ENCODE measurements around the gene FARP1. TPM values are rescaled to one million over a fixed set of nuclear protein-coding genes. Genes with fewer than 3 reads are reported as not detected.

The FARP1 gene
- polyA plus RNA-seq, 1 of the 3 experiments (the other 2 are of a cell fraction): 12.0 TPM

- TF ChIP-seq ZBTB33 (IDR thresholded peaks at IDR 0.05; ENCODE audit: borderline replicate concordance, low read depth) (no peak), TAF1 (IDR thresholded peaks at IDR 0.05; ENCODE audit: borderline replicate concordance, low read depth, low read length) (no peak)
Measured at GRCh38 chr13:98258226-98258625, 115.3 kb downstream of the FARP1 start (continued).

GRCh38 chr13:98260357-98261164 is 117.7 kb downstream of the FARP1 start:
- H3K27ac ChIP-seq (ENCODE audit: low read depth in 2 of 2, low read length in 1 of 2): peak overlapping the region in 1 of 2 experiments; percentile 4; a peak in 1 of 4 replicates
- CTCF ChIA-PET: interaction anchor here (0.6 to 1.4 kb wide), 3 partner anchors 12 to 71 kb away, joined by 3 read pairs; no protein-coding TSS in a partner anchor

GRCh38 chr13:98261165-98261702 is 118.3 kb downstream of the FARP1 start:
- POLR2A ChIA-PET: no interaction called here
- peaks cover 1 to 14% of the 10 kb centered on the region in 2 experiments; a peak in 2 of 4 replicates for H3K4me1 ChIP-seq (ENCODE audit: control insufficient read depth in 1 of 2, insufficient read depth in 2 of 2, low read depth in 1 of 2, low read length in 1 of 2)
- no peak overlapping the region for H2AFZ ChIP-seq (ENCODE audit: low read depth)
- WGBS (ENCODE audit: low lambda C conversion rate): 81% methylated on average over 3 of the region's 6 CpGs
- no peak overlapping the region; a peak in 1 of 4 replicates for H3K27ac ChIP-seq (ENCODE audit: low read depth in 2 of 2, low read length in 1 of 2)
- no peaks in the 10 kb centered on the region for H3F3A ChIP-seq (replicated peaks; ENCODE audit: insufficient read depth)
- CTCF ChIA-PET: interaction anchor here (0.6 to 1.4 kb wide), 3 partner anchors 11 to 71 kb away, joined by 3 read pairs; no protein-coding TSS in a partner anchor
- H3K79me2 ChIP-seq (ENCODE audit: insufficient read depth): peaks cover 18% of the 10 kb centered on the region; the same call in 1 of the 2 replicates
- no peak for DNase-seq
- H3K9me3 ChIP-seq: no peaks in the 10 kb centered on the region
- H3K27me3 ChIP-seq (ENCODE audit: insufficient read depth): no peaks in the 10 kb centered on the region
- H3K4me2 ChIP-seq: no peak overlapping the region
- H3K4me3 ChIP-seq (ENCODE audit: low read depth in 2 of 2, low read length in 1 of 2): no peak overlapping the region
- H3K9ac ChIP-seq: no peak overlapping the region
- H3K36me3 ChIP-seq (replicated peaks in 1 of 2; ENCODE audit: control insufficient read depth in 1 of 2, insufficient read depth in 2 of 2, low read length in 1 of 2): no peaks in the 10 kb centered on the region
- H3K9me2 ChIP-seq: no peaks in the 10 kb centered on the region
- TF ChIP-seq IRF3 (IDR thresholded peaks at IDR 0.05; ENCODE audit: low read depth, low read length) (no peak), TEAD4 (IDR thresholded peaks at IDR 0.05; ENCODE audit: borderline replicate concordance, insufficient read depth) (no peak), NFIC (IDR thresholded peaks at IDR 0.05; ENCODE audit: borderline replicate concordance) (no peak), FOXJ3 (CRISPR knock-in tag; IDR thresholded peaks at IDR 0.05) (no peak), MEF2A (IDR thresholded peaks at IDR 0.05; ENCODE audit: borderline replicate concordance, low read depth) (no peak), FOXM1 (IDR thresholded peaks at IDR 0.05; ENCODE audit: low read depth) (no peak), MAX (IDR thresholded peaks at IDR 0.05; ENCODE audit: low read depth) (no peak), CTCF (IDR thresholded peaks at IDR 0.05) (no peak), USF1 (IDR thresholded peaks at IDR 0.05; ENCODE audit: borderline replicate concordance, low read depth) (no peak)
- no peaks in the 10 kb centered on the region for H4K20me1 ChIP-seq (ENCODE audit: insufficient read depth)

More at GRCh38 chr13:98260357-98261164, 117.7 kb downstream of the FARP1 start:
- WGBS (ENCODE audit: low lambda C conversion rate): 88% methylated on average over 8 of the region's 8 CpGs
- TF ChIP-seq GABPA (IDR thresholded peaks at IDR 0.05; ENCODE audit: low read depth): no peak
- TF ChIP-seq TCF12 (IDR thresholded peaks at IDR 0.05): peak; percentile 8; the same call in 1 of the 2 replicates
- no peak for TF ChIP-seq RAD21 (IDR thresholded peaks at IDR 0.05; ENCODE audit: low read length)
- TF ChIP-seq TEAD4 (IDR thresholded peaks at IDR 0.05; ENCODE audit: borderline replicate concordance, insufficient read depth): no peak
- TF ChIP-seq RCOR1 (IDR thresholded peaks at IDR 0.05; ENCODE audit: low read length): no peak
- Histone ChIP-seq H3K4me2 (no peak overlapping the region), H3K79me2 (ENCODE audit: insufficient read depth) (peaks cover 24% of the 10 kb centered on the region), H3K9ac (no peak overlapping the region), H3K27me3 (ENCODE audit: insufficient read depth) (no peaks in the 10 kb centered on the region), H4K20me1 (ENCODE audit: insufficient read depth) (no peaks in the 10 kb centered on the region), H3K9me3 (no peaks in the 10 kb centered on the region), H3K9me2 (no peaks in the 10 kb centered on the region), H3K4me3 (ENCODE audit: low read depth in 2 of 2, low read length in 1 of 2) (no peak overlapping the region), H3F3A (replicated peaks; ENCODE audit: insufficient read depth) (peaks cover under 1% of the 10 kb centered on the region), H3K4me1 (ENCODE audit: control insufficient read depth in 1 of 2, insufficient read depth in 2 of 2, low read depth in 1 of 2, low read length in 1 of 2) (peaks cover 8 to 17% of the 10 kb centered on the region in 2 experiments; a peak in 2 of 4 replicates), H2AFZ (ENCODE audit: low read depth) (no peak overlapping the region), H3K36me3 (replicated peaks in 1 of 2; ENCODE audit: control insufficient read depth in 1 of 2, insufficient read depth in 2 of 2, low read length in 1 of 2) (no peaks in the 10 kb centered on the region)
- POLR2A ChIA-PET: no interaction called here
- peak; percentile 32 for DNase-seq
